Measurements from ENCODE around the gene CLEC4M.
"Not testable (repeated sequence)": the region's sequence is repeated elsewhere in the genome, so short reads cannot be mapped to it uniquely, and the experiment has no call there.

Gene CLEC4M

GRCh38 chr19:7751157-7751783 is 11.8 kb upstream of the CLEC4M start:
- TF ChIP-seq CTCF (IDR thresholded peaks at IDR 0.05; ENCODE audit: insufficient read depth, low read length, missing control alignments) = no peak
- H3K4me3 ChIP-seq (ENCODE audit: low read depth, low read length) = no peak overlapping the region
- no peak for DNase-seq (ENCODE audit: low read depth, low spot score)
- ChIA-PET POLR2A (no interaction called here), CTCF (no interaction called here)

GRCh38 chr19:7756258-7756657 is 6.8 kb upstream of the CLEC4M start:
- no peak for TF ChIP-seq CTCF (IDR thresholded peaks at IDR 0.05; ENCODE audit: insufficient read depth, low read length, missing control alignments)
- DNase-seq (ENCODE audit: low read depth, low spot score) = no peak
- ChIA-PET CTCF (no interaction called here), POLR2A (no interaction called here)
- H3K4me3 ChIP-seq (ENCODE audit: low read depth, low read length) = no peak overlapping the region

GRCh38 chr19:7757358-7757757 is 5.7 kb upstream of the CLEC4M start:
- ChIA-PET POLR2A (no interaction called here), CTCF (no interaction called here)
- TF ChIP-seq CTCF (IDR thresholded peaks at IDR 0.05; ENCODE audit: insufficient read depth, low read length, missing control alignments) = no peak
- no peak for DNase-seq (ENCODE audit: low read depth, low spot score)
- no peak overlapping the region for H3K4me3 ChIP-seq (ENCODE audit: low read depth, low read length)

DNA sequence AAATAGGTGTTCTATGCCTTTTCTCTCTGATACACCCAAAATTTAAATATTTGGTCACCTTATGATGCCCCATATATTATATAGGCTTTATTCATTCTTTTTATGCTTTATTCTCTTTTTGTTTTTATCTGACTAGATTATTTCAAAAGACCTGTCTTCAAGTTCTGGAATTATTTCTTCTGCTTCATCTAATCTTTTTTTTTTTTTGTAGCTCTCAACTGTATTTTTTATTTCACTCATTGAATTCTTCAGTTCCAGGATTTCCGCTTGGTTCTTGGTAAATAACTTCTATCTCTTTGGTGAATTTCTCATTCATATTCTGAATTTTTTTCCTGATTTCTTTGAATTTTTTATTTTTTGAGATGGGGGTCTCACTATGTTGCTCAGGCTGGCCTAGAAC is 3.9 kb upstream of the CLEC4M start:
- DNase-seq (ENCODE audit: low read depth, low spot score) = no peak
- CTCF ChIA-PET = no interaction called here
- TF ChIP-seq CTCF (IDR thresholded peaks at IDR 0.05; ENCODE audit: insufficient read depth, low read length, missing control alignments) = no peak
- POLR2A ChIA-PET = no interaction called here
- no peak overlapping the region for H3K4me3 ChIP-seq (ENCODE audit: low read depth, low read length)

DNA sequence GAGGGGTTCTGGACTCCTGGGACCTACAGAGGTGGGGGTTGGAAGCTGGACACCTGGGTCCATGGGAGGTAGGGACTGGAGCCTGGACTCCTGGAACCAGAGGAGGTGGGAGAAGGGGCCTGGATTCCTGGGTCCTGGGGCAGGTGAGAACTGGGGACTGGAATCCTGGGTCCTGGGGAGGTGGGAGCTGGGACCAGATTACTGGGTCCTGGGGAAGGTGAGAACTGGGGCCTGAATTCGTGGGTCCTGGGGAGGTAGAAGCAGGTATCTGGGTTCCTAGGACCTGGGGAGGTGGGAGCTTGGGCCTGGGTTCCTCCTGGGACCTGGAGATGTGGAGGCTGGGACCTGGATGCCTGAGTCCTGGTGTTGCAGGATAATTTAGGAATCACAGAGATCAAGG is 653 bp downstream of the CLEC4M start:
- no peak for DNase-seq (ENCODE audit: low read depth, low spot score)
- TF ChIP-seq CTCF (IDR thresholded peaks at IDR 0.05; ENCODE audit: insufficient read depth, low read length, missing control alignments) = no peak
- ChIA-PET CTCF (no interaction called here), POLR2A (no interaction called here)
- no peak overlapping the region for H3K4me3 ChIP-seq (ENCODE audit: low read depth, low read length)

DNA sequence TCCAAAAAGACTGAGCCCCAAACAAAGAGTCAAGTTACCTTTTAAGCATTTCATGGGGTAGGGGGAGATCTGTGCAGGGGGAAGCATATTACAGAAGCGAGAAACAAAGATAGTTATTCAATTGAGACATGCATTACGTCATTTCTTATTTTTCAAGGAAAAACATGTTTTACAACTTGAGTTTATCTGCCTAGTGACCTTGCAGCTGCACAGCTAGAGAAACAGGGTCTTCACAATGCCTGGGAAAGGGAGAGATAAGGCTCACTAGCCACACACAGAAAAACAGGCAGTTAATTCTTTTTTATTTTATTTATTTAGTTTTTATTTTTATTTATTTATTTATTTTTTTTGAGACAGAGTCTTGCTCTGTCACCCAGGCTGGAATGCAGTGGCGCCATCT is 1.1 kb downstream of the CLEC4M start:
- DNase-seq (ENCODE audit: low read depth, low spot score); H3K4me3 ChIP-seq (ENCODE audit: low read depth, low read length); CTCF ChIA-PET; POLR2A ChIA-PET: not testable (repeated sequence)

GRCh38 chr19:7765043-7765442 is 2.0 kb downstream of the CLEC4M start:
- CTCF ChIA-PET; DNase-seq (ENCODE audit: low read depth, low spot score); H3K4me3 ChIP-seq (ENCODE audit: low read depth, low read length); POLR2A ChIA-PET: not testable (repeated sequence)

All from AG04449 (cell line).